ENCODE measurements around the gene SEC24D. TPM values are rescaled to one million over a fixed set of nuclear protein-coding genes. Genes with fewer than 3 reads are reported as not detected.

The SEC24D gene
- total RNA-seq, 1 experiment from 2014 or later = 61.5 TPM

- Mint-ChIP-seq H3K36me3 (ENCODE audit: insufficient read depth in 1 of 3, low read depth in 3 of 3) (peaks cover 14 to 57% (median 23%) of the 10 kb centered on the region in 3 experiments; a peak in 5 of 7 replicates), H3K4me1 (peaks cover 9 to 10% of the 10 kb centered on the region in 2 experiments), H3K4me3 (no peak overlapping the region), H3K27me3 (ENCODE audit: low read depth) (no peaks in the 10 kb centered on the region), H3K9me3 (no peaks in the 10 kb centered on the region), H3K27ac (no peak overlapping the region)
- no peaks in the 10 kb centered on the region for H3K27me3 ChIP-seq (ENCODE audit: insufficient read depth, low read length)
- no peak overlapping the region for H3K18ac ChIP-seq (ENCODE audit: insufficient read length, low read depth, low read length)
- no peaks in the 10 kb centered on the region for H3K79me2 ChIP-seq (ENCODE audit: insufficient read depth, low read length)
- no peaks in the 10 kb centered on the region for H3K23me2 ChIP-seq (ENCODE audit: insufficient read length, low read depth, low read length, poor library complexity, severe bottlenecking)
- no peak overlapping the region for H3K23ac ChIP-seq (ENCODE audit: insufficient read length, low read depth, low read length)
- no peak overlapping the region for H4K8ac ChIP-seq (replicated peaks; ENCODE audit: insufficient read length, low read depth, low read length)
- H2BK5ac ChIP-seq (ENCODE audit: insufficient read length, low read length) = no peak overlapping the region
- no peak overlapping the region for H2BK120ac ChIP-seq (ENCODE audit: low read depth, low read length, poor library complexity, severe bottlenecking)
- H3K9me3 ChIP-seq (ENCODE audit: control insufficient read depth, low read depth, low read length) = no peaks in the 10 kb centered on the region
- no peak overlapping the region for H2BK15ac ChIP-seq (ENCODE audit: low read depth, low read length)
- H2BK12ac ChIP-seq (ENCODE audit: insufficient read length, low read depth, low read length) = no peak overlapping the region
- H3K56ac ChIP-seq (ENCODE audit: insufficient read length, low read depth, low read length) = no peak overlapping the region
- no CpG with 5 or more reads among the region's 1 CpG for WGBS (ENCODE audit: extremely low coverage, insufficient read length, low lambda C conversion rate)
- no peaks in the 10 kb centered on the region for H3K79me1 ChIP-seq (ENCODE audit: insufficient read depth, low read depth, low read length, poor library complexity, severe bottlenecking)
- H4K5ac ChIP-seq (ENCODE audit: insufficient read length, low read depth, low read length) = no peak overlapping the region
- no peak overlapping the region for H2BK20ac ChIP-seq (ENCODE audit: low read depth, low read length, poor library complexity, severe bottlenecking)
- H3K14ac ChIP-seq (ENCODE audit: insufficient read depth, low read length) = no peak overlapping the region
- no peak overlapping the region for H2AK5ac ChIP-seq (ENCODE audit: insufficient read length, low read length)
- no peaks in the 10 kb centered on the region for H4K20me1 ChIP-seq (ENCODE audit: control insufficient read depth, insufficient read depth, insufficient read length)
- no peak overlapping the region for H3K4ac ChIP-seq (ENCODE audit: low read depth, low read length)
- no peak for TF ChIP-seq CTCF (conservative IDR thresholded peaks at IDR 0.05)
- no peak overlapping the region for H3K9ac ChIP-seq (ENCODE audit: extremely low read depth, insufficient read length, low read length)
- H3T11ph ChIP-seq (ENCODE audit: low read length) = no peak overlapping the region
- no peak overlapping the region for H3K4me2 ChIP-seq (ENCODE audit: insufficient read depth, insufficient read length, low read length)
- no peak overlapping the region for H3K27ac ChIP-seq (ENCODE audit: insufficient read length, low read depth, low read length)
- H3K4me1 ChIP-seq (ENCODE audit: insufficient read depth, low read length) = no peaks in the 10 kb centered on the region
- no peak overlapping the region for H2AFZ ChIP-seq (ENCODE audit: low read length)
- no peak for DNase-seq
- H4K91ac ChIP-seq (ENCODE audit: insufficient read length, low read depth, low read length) = no peak overlapping the region
Observed at GRCh38 chr4:118727360-118727759, 108.6 kb downstream of the SEC24D start.
